K562 (cell line): ENCODE results near the gene VPS13D. TPM values are rescaled to one million over a fixed set of nuclear protein-coding genes. Genes with fewer than 3 reads are reported as not detected.

Experiments
- ASH1L ChIP-seq: fragments of 450-650 bp; IDR thresholded peaks from 2 replicates; pipeline ENCODE4 v1.6.1; 2018; ENCODE audit warnings: borderline replicate concordance, mild to moderate bottlenecking, low read depth; ENCODE audit not compliant: partially characterized antibody
- C11orf30 ChIP-seq: fragments of 450-650 bp; IDR thresholded peaks from 2 replicates; pipeline ENCODE4 v1.6.1; 2016; ENCODE audit warnings: low read depth, mild to moderate bottlenecking
- CBFA2T3 ChIP-seq: fragments of 450-650 bp; IDR thresholded peaks from 2 replicates; pipeline ENCODE4 v1.6.1; 2017
- CEBPZ ChIP-seq: fragments of 150-350 bp; IDR thresholded peaks from 2 replicates; pipeline ENCODE4 v1.6.1; 2014; ENCODE audit warnings: low read depth, mild to moderate bottlenecking, low read length, borderline replicate concordance
- CREB3L1 ChIP-seq: fragments of 450-650 bp; IDR thresholded peaks from 2 replicates; pipeline ENCODE4 v1.6.1; 2014; ENCODE audit warnings: low read depth, mild to moderate bottlenecking, moderate library complexity, borderline replicate concordance
- DLX4 ChIP-seq: fragments of 250-450 bp; sonication (Bioruptor Pico); IDR thresholded peaks from 2 replicates; pipeline ENCODE4 v1.6.1; 2021; ENCODE audit warnings: mild to moderate bottlenecking
- GTF2B ChIP-seq: IDR thresholded peaks from 2 replicates; pipeline ENCODE4 v1.6.1; 2011; ENCODE audit not compliant: insufficient read length; ENCODE audit errors: extremely low read depth
- IRF2 ChIP-seq: sonication (generic); formaldehyde crosslinking; IDR thresholded peaks from 2 replicates; pipeline ENCODE4 v1.8.1; 2022; ENCODE audit warnings: mild to moderate bottlenecking, missing genetic modification reagents
- MNT ChIP-seq, 2 experiments: fragments of 450-650 bp; conservative IDR thresholded peaks; 2 replicates each; pipeline ENCODE4 v1.6.1; 2017; ENCODE audit warnings: mild to moderate bottlenecking in 2 of 2, moderate library complexity in 2 of 2
- MYBL2 ChIP-seq, 2 experiments: fragments of 450-650 bp in 1 of 2; sonication (generic) in 1 of 2; formaldehyde crosslinking in 1 of 2; IDR thresholded peaks; 2 replicates each; pipeline versions ENCODE4 v1.6.1 to v1.8.1; 2017 to 2022; ENCODE audit warnings: borderline replicate concordance in 1 of 2, inconsistent platforms in 1 of 2, low read depth in 1 of 2, mild to moderate bottlenecking in 1 of 2, missing genetic modification reagents in 1 of 2, moderate library complexity in 1 of 2
- NRF1 ChIP-seq, 2 experiments: fragments of 450-650 bp; IDR thresholded peaks in 1 of 2; conservative IDR thresholded peaks in 1 of 2; 2 replicates each; pipeline ENCODE4 v1.6.1; 2014; ENCODE audit warnings: mild to moderate bottlenecking in 2 of 2
- RUNX1 ChIP-seq: sonication (generic); IDR thresholded peaks from 2 replicates; pipeline ENCODE4 v1.6.1; 2016; ENCODE audit warnings: antibody characterized with exemption, low read depth
- YBX1 ChIP-seq: fragments of 450-650 bp; IDR thresholded peaks from 2 replicates; pipeline ENCODE4 v1.7.1; 2016; ENCODE audit warnings: mild to moderate bottlenecking
- ZBTB34 ChIP-seq: fragments of 250-450 bp; sonication (Bioruptor Pico); IDR thresholded peaks from 2 replicates; pipeline ENCODE4 v1.8.0; 2021; ENCODE audit warnings: mild to moderate bottlenecking, moderate library complexity
- ZNF121 ChIP-seq: sonication (generic); formaldehyde crosslinking; conservative IDR thresholded peaks from 2 replicates; pipeline ENCODE4 v1.8.0; 2022; ENCODE audit warnings: missing genetic modification reagents
- ZNF586 ChIP-seq: fragments of 450-650 bp; formaldehyde crosslinking; conservative IDR thresholded peaks from 2 replicates; pipeline ENCODE4 v1.4.0; 2020; ENCODE audit warnings: mild to moderate bottlenecking, moderate library complexity
- ZNF778 ChIP-seq: fragments of 450-650 bp; formaldehyde crosslinking; IDR thresholded peaks from 2 replicates; pipeline ENCODE4 v1.4.0; 2020; ENCODE audit warnings: mild to moderate bottlenecking, moderate library complexity
- ZNF830 ChIP-seq: fragments of 250-450 bp; sonication (Bioruptor Pico); IDR thresholded peaks from 2 replicates; pipeline ENCODE4 v1.5.0; 2021; ENCODE audit warnings: mild to moderate bottlenecking
- polyA plus RNA-seq, 8 experiments: library from polyadenylated mRNA; depleted of rRNA in 4 of 8; stranded (reverse) in 5 of 8; unstranded in 3 of 8; fragments of >200 nt; fragmentation: Nextera tagmentation in 2 of 8; fragmentation: Illumina TruSeq in 1 of 8; extraction: Ambion mirVana in 2 of 8; extraction: Trizol in 1 of 8; gene quantifications; 2 replicates each; pipeline versions ENCODE4 v1.2.1 to v1.2.3, GENCODE V29; 2011 to 2014; ENCODE audit warnings: inconsistent platforms in 1 of 8, missing spikeins in 1 of 8
- total RNA-seq, 7 experiments: library from RNA; depleted of rRNA in 6 of 7; stranded (reverse); fragments of >200 nt in 6 of 7; fragmentation: Illumina TruSeq in 2 of 7; extraction: Trizol in 2 of 7; gene quantifications; 2 replicates each; pipeline versions ENCODE4 v1.2.1 to v1.2.3, GENCODE V29; 2011 to 2021; ENCODE audit warnings: low replicate concordance in 1 of 7

Gene VPS13D
- total and polyA plus RNA-seq, 9 of the 15 experiments (the other 6 are each of a cell fraction or from before 2014, with no cell fraction given), result 6.1 to 51.5 (median 38.5) TPM

- TF ChIP-seq DLX4 (CRISPR knock-in tag), result no peak
- no peak for TF ChIP-seq ZBTB34 (CRISPR knock-in tag)
- peak; percentile 47 to 85; a peak in 3 of 4 replicates for TF ChIP-seq MNT (conservative IDR thresholded peaks at IDR 0.05)
- TF ChIP-seq ZNF586, result no peak
- no peak for TF ChIP-seq IRF2
- TF ChIP-seq NRF1 (conservative IDR thresholded peaks at IDR 0.05 in 1 of 2, IDR thresholded peaks at IDR 0.05 in 1 of 2), result peak; percentile 49 to 64
- TF ChIP-seq GTF2B, result peak; percentile 83
- TF ChIP-seq ZNF121, result no peak
- no peak for TF ChIP-seq ZNF778 (CRISPR knock-in tag)
- TF ChIP-seq MYBL2 (IDR thresholded peaks at IDR 0.05; ENCODE audit: low read depth), result no peak
- TF ChIP-seq MYBL2 (CRISPR knock-in tag; IDR thresholded peaks at IDR 0.05; ENCODE audit: borderline replicate concordance), result no peak
- no peak for TF ChIP-seq CEBPZ
- peak; percentile 98 for TF ChIP-seq RUNX1
- TF ChIP-seq CREB3L1, result peak; percentile 86
- peak; percentile 94 for TF ChIP-seq CBFA2T3
- TF ChIP-seq C11orf30, result no peak
- TF ChIP-seq ASH1L, result no peak
- TF ChIP-seq ZNF830, result no peak
- TF ChIP-seq YBX1, result no peak
Observed at GRCh38 chr1:12477936-12478611, 248.2 kb downstream of the VPS13D start (continued).
